GM21360 (cell line): Measurements from ENCODE around the gene MYH15.
A peak's percentile ranks its signal among the peaks of the same experiment; 100 is the strongest.

Experiments used
- ATAC-seq: cut with Tn5 transposase; IDR thresholded peaks from one replicate; pipeline ENCODE4 v1.9.1; 2021; ENCODE audit warnings: mild to moderate bottlenecking, moderate library complexity; ENCODE audit not compliant: unreplicated experiment

MYH15 gene

DNA sequence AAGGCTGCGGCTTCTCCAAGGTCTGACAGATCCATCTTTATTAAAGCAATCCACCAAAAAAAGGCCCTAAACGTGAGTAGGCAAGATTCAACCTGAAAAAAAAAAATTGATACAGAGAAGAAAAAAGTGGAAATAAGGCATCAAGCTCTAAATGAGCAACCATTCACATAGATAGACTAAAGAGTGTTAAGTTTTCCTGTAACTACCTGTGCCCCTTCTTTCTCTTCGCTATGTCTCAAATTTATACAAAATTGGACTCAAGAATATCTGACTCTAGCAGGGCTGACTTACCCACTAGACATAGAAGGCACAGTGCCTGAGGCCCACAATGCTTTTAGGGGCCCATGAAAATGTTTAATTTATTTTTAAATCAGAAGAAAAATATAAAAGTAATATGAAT is at the start of gene MYH15:
TSS of gene MYH15 (minus strand) at position 101 of the 400 bp plus-strand sequence. CDS start at position 35, 66 bp downstream.
- ATAC-seq = no peak

DNA sequence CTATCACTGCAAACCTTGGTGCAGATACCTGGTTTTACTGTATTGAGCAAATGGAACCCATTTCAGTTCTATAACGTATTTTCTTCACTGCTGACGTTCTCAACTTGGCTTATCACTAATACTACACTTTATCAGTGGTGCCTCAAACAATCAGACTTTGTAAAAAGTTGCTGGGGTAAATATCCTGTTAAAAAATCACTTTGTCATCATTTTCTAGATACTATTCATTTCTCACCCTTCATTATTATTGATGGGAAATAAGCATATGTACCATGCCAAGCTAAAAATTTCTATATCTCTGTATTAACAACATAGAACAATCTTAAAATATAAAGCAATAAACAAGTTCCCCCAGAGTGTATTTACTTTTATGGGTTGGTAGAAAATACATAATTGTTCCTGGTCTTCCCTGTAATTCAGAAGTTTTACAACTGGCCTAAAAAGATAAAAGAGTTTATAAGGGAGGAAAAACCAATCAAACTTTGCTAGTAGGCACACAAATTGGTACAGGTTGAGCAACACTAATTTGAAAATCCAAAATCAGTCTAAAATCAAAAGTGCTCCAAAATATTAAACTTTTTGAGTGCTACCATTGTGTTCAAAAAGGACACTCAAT is 45.7 kb upstream of the MYH15 start:
- ATAC-seq = no peak

DNA sequence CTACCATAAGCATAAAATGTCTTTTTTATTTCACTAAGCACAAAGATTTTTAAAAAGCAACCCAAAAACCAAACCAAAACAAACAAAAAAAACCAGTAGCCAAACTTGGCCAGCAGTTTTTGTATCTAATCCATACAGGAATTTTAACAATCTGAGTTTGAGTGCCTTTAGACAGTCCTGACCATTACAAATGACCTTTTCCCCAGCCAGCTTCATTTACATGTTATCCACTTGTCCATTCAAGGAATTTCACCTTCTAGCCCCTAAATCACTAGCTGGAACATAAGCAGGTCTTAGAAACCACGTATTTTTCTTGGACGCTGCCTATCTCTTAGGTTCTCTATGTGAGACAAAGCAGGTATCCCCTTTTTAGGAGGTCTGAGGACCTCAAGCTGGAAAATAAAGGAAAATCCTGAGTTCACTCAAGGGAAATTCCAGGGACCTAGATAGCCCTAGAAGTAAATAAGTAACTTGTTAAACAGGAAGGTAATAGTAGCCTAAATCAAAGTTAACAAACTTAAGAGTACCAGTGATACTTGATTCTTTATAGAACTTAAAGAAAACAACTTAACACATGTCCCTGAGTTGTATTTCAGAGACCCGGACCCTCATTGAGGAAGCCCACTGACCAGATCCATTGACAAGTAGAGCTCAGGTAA is 44.6 kb upstream of the MYH15 start:
- no peak for ATAC-seq

DNA sequence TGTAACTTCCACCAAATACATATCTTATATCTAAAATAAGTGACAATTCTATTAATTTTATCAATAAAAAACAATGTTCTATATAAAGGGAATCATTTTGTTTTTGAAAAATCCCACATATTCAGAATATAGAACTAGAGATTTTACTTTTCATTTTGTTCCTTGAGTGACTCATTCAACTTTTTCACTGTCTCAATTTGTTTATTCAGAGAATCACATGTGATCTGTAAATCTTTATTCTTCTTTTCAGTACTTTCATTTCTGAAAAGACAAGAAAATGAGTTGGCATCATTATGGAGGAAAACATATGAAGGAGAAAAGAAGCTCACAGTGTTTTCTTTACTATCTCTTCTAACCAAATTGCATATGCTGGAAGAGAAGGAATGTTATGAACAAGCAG is 43.8 kb upstream of the MYH15 start:
- no peak for ATAC-seq

DNA sequence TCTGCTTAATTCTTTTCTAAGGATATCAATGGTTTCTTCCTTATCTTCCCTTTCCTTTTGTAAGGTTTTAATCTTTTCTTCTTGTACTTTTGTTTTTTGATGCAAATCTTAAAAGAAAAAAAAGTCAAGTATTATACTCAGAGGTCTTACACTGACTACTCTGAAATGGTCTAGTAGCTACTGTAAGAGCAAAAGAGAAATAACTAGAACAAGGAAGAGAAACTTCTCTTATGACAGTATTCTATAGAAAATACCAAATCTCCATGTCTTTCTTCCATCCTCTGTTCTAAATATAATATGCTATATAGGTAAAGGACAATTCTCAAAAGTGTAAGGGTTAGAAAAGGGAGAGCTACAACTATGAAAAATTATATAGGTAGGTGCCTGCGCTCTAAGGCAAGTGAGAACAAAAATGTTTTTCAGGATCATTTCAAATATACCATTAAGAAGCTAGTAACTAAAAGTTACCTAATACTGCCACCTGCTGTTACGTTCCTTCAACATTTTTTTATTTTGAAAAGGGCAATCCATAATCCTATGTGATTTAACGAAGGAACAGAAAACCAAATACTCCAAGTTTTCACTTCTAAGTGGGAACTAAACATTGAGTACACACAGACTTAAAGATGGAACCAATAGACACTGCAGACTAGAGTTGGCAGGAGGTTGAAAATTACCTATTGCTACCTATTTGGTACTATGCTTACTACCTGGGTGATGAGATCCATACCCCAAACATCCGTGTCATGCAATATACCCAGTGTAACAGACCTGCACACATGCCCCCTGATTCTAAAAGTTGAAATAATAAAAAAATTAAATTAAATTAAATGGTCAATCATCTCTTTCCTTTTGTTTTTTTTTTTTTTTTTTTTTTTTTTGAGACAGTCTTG is 42.1 kb upstream of the MYH15 start:
- peak; percentile 59 for ATAC-seq

DNA sequence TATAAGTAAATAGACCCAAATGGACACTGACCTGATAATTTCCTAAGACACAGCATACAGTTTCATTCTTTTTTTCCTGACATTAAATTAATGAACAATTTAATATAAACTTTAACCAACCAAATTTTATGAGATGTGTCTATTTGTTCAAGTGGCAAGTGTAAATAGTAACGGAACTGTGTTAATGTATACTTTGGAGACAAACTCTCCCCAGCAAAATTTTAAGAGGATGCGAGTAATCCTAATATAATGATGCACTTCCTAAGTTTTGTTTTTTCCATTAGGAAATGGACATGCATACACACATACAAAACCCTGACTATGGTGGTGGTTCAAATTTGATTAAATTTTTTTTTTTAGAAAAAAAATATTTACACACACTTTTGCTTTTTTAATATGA is 38.5 kb upstream of the MYH15 start:
- no peak for ATAC-seq

DNA sequence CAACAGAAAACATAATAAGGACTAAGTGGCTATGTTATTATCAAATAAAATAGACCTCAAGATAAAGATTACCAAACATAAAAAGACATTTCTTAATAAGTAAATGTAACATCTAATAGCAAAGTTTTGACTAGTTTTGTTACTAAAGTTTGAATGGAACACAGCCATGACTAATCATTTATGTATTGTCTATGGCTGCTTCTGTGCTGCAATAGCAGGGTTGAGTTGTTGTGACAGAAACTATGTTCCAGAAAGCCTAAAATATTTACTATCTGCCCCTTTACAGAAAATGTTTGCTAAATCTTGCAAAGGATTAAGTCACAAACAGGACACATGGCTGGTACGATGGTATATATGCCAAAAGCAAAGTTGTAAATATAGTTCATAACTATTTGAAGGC is 37.9 kb upstream of the MYH15 start:
- ATAC-seq = no peak

DNA sequence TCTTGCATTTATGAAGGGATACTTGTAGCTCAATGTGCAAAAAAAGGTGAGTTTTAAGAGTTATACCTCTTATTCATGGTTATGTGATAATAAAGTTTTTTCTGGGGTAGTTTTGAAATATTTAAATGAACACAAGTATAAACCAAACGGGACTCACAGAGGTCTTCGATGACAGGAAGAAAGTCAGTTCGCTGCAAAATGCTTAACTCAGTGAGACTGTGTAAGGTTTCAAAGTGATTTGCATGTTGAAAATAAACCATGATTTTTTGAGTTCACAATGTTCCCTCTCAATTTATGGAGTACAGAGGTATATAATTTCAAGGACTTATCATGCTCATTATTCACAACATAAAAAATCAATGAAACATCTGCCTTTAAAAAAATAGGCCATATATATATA is 36.3 kb upstream of the MYH15 start:
- ATAC-seq = no peak

DNA sequence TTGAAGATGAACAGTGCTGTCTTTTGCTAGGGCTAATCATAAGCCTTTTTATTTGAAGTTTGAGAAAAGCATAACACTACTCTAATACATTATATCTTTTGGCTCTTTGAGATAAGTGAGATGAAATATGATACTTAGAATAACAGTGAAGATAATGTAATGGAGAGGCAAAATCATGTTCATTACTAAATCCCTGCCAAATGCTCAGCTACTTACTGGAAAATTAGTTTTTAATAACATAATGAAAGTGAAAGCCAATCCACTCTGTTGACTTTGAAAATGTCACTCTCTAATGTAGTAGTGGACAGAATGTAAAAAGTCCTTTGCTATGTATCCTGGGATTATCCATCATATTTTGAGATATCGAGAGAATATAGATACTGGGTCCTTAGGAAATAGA is 35.9 kb upstream of the MYH15 start:
- ATAC-seq = no peak

DNA sequence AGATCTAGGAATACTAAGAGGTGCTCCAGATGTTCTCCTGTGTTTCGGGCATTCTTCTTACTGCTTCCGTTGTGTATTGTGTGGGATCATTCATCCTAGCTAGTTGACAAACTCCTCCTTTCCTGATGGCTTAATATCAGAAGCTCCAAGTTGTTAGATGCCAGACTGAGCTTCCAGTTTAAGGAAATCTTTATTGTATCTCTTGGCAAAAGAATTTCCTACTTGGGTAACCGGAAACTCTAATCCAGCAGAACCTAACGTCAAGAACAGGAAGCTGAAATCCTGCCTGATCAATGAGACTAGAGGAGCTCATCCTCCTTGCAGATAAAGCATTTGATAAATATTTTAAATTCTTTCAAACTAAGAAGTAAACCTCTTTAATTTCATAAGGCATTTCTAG is 27.7 kb upstream of the MYH15 start:
- no peak for ATAC-seq

DNA sequence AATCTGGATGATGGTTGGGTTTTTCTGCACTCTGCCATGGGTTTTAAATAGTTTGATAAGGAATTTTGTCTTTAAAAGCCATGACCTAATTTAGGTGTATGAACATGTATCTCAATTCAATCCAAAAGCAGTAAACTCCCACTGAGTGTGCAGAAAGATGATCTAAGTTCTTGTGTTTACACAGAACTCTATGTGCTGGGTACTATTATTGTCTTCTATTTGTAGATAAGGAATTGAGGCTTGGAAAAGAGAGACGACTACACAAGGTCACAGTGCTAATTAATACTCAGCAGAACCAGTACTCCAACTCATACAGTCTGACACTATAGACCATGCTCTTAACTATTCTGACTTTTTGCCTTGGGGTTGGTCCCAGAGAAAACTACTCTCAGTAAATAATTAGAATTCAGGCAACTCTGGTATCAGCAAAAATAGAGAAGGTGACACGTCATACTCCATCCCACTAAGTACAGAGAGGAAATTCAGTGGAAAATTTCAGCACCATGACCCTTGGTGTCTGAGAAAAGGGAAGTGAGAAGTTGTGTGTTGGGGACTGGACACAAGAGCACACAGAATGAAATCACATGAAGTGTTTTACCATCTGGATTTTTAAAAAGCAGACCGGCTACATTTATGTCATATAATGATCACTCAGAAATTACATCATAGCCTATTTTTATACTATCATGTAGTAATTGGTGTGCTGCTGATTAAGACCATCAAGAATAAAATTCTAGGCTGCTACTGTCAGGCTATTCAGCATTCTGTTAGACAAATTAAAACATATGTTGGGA is 18.3 kb upstream of the MYH15 start:
- peak; percentile 92 for ATAC-seq

DNA sequence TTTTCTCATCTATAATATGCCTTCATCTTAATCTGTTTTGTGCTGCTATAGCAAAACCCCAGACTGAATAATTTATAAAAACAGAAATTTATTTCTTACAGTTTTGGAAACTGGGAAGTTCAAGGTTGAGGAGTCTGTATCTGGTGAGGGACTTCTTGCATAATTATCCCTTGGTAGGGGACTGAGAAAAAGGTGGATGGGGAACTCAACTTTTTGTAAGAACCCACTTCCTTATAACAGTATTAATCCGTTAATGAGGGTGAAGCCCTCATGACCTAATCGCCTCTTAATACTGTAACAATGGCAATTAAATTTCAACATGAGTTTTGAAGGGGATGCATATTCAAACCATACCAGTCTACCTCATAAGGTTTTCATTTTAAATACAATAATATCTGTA is 17.4 kb upstream of the MYH15 start:
- ATAC-seq = no peak

DNA sequence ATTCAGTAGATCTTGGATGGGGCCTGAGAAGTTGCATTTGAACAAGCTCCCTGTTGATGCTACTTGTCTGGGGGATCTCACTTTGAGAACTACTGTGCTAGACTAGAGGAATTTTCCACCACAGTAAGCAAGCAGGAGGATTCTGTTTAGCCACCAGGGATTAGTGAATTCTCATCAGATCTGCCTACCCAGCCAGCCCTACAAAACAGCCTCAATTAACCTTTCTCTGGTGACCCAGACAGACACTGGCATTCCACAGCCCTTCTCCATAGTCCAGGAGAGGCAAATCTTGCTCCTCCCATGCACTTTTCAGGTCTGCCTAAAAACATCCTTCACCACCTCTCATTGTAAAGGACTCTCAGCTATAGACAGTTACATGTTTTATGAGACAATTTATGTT is 16.7 kb upstream of the MYH15 start:
- no peak for ATAC-seq

DNA sequence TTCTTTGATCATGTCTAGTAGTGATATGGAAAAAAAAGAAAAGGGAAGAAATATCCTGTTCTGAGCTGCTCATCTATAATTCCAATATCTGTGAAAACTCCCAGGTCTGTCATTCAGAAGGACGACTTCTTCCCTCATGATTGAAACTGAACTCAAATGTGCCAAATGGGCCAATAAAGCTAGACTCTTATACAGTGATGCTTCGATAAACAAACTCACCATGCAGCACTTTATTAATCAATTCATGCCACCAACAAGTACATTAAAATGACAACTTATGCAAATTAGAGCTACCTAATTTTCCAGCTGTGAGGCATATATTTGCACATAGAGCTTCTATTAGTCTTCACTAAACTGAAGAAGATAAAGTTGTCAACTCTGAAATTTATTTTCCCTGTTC is 15.6 kb upstream of the MYH15 start:
- no peak for ATAC-seq

DNA sequence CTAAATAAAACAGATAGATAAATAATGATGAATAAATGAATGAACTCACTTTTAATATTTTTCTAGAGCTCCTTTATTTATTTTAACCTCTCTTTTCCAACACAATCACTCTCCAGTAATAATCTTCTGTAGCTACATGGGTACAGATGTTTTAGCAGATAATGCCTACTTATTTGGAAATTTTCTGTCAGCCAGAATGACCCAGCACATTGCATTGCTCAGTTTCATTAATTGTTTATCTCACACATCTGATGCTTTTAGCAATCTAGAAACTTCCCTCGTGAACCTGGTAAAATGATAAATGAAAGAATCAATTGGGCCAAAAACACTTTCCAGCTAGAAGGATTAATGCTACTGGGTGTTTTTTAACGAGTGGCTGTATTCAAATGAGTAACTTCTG is 14.9 kb upstream of the MYH15 start:
- no peak for ATAC-seq

DNA sequence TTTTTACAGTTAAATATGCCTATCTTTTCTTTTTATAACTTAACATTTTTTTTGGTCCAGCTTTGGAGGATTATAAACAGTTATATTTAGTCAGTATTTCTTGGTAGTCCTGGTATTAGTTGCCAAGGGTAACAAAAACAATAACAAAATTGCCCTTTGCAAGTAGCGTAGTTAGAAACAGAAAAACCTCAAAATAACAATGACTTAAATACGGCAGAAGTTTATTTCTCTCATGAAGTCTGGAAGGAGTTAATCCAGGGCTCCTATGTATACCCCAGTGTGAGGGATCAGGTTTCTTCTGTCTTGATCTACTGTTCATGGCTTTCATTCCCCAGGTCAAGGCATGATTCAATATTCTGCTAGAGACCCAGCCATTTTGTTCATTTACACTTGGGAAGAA is 14.1 kb upstream of the MYH15 start:
- no peak for ATAC-seq

DNA sequence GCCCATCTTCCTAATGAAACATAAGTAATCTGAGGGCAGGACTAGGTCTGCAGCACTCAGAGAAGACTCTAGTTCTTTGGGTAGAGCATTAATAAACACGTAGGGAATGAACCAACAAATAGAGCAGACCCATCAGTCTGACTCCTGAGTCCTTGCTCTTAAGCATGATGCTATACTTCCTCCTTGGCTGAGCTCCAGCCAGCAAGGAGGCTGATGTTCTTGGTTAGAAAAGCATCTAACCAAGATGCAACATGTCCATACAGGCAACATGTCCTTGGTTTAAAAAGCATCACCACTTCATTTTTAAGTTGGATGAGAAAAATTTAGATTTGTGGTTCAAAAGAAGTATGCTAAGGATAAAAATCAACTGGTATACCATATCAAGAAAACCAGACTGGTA is 8.5 kb upstream of the MYH15 start:
- ATAC-seq = no peak

DNA sequence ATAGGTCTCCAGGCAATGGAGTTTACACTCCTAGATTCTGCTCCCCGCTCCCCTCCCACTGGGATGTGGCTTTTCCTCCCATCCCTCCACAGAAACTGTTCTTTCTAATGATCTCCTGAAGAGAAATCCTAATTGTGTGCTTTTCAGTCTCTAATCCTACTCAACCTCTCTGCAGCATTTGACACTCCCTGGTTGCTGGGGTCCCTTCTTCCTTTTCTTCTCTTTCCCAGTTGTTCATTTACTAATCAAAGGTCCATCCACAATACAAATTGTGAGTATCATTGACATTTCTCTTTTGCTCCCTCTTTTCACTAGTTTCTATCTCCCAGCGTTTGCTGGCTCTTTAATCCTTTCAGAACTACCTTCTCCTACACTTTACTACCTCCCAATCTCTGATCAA is 6.5 kb upstream of the MYH15 start:
- ATAC-seq = no peak

DNA sequence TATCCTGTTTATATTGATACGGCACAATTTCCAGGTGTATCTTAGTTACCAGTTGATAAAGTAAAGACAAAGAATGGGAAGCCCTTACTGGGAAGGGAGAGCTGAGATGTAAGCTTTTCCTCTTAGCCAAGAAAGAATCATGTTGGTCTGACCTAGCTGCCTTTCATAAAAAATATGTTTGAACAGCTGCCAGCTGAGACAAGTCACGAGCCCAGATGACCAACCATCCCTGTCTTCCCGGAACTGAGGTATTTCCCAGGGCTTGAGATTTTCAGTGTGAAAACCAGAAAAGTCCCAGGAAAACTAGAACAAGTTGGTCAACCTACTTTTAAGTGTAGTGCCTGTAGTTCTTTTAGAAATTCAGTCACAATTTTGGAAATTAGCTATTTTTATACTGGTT is 3.6 kb upstream of the MYH15 start:
- ATAC-seq = no peak

DNA sequence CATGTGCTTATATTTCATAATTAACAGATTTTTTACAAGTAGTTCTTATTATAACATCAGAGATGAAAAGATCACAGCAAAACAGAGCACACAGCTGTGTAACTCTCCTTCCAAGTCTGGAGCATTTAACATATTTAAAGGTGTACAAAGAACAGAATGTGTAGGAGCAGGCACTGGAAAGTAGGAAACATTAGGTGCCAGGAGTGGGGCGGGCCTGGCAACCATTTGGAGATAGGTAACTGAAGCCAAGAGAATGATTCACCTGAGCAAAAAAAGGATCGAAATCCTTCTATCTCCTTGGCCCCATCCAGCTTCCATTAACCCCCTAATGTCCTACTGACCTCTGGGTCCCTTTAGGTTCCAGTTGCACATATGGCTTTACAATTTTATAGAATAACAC is 2.3 kb upstream of the MYH15 start:
- no peak for ATAC-seq

DNA sequence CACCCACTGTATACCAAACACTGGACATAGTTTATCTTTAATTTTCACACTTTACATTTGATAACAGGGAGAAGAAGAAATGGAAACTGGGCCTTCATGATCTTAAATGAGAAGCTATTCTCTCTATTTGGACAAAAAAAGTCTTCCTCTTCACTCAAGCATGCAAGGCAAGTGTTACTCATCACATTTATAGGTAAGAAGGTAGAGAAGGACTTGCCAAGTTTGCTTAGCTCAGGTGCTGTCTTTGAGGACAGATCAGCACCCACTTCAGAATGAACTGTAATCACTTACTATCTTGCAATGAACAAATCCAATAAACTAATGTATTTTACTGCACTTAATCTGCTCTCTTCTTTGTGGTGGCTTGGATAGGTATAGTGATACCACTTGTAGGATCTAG is 1.1 kb upstream of the MYH15 start:
- no peak for ATAC-seq
